ENCODE measurements around the gene ESM1. TPM values are rescaled to one million over a fixed set of nuclear protein-coding genes. Genes with fewer than 3 reads are reported as not detected.

The ESM1 gene
- total and polyA plus RNA-seq, 2 donors (not counting 3 experiments of a cell fraction or from before 2014, with no cell fraction given), result 214 to 577 TPM

DNA sequence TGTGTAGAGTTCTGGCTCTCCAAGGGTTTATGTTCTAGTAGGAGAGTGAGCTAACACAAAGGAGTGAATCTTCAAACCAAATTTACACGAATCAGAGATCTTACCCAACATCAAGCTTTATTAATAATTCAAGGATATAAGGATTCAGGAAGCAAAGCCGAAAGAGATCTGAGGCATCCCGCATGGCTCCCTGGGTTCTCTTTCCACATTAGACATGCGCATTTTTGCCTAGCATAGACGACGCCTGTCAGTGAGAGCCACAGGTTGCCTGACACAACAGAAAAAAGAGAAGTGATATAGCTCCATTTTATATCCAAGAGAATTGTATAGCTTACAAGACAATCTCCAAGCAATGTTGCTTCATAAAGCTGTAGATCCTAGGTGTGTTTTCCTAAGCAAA is 52.6 kb downstream of the ESM1 start:
- TF ChIP-seq GATA2 (IDR thresholded peaks at IDR 0.05; ENCODE audit: insufficient read depth, insufficient read length, low read depth, low read length), result no peak
- Histone ChIP-seq H2AFZ (ENCODE audit: low read depth, low read length) (no peak overlapping the region), H3K4me1 (ENCODE audit: control insufficient read depth, extremely low read depth, insufficient read depth, low read length) (peaks cover 4% of the 10 kb centered on the region), H3K79me2 (ENCODE audit: control insufficient read depth, insufficient read depth, low read length) (no peaks in the 10 kb centered on the region), H3K9me1 (replicated peaks; ENCODE audit: control insufficient read depth, extremely low read depth, insufficient read depth, low read length) (no peaks in the 10 kb centered on the region), H3K4me3 (replicated peaks in 1 of 3; ENCODE audit: insufficient read depth in 1 of 3, low read depth in 1 of 3, low read length in 3 of 3) (no peak overlapping the region), H3K36me3 (ENCODE audit: control insufficient read depth in 2 of 2, extremely low read depth in 1 of 2, insufficient read depth in 2 of 2, low read length in 2 of 2) (no peaks in the 10 kb centered on the region), H3K9ac (replicated peaks; ENCODE audit: extremely low read depth, insufficient read depth, low read length) (no peak overlapping the region), H3K4me2 (ENCODE audit: insufficient read depth, low read length) (no peak overlapping the region), H3K9me3 (replicated peaks; ENCODE audit: control insufficient read depth, insufficient read depth, low read length) (no peaks in the 10 kb centered on the region), H3K27ac (ENCODE audit: insufficient read depth, low read depth, low read length) (no peak overlapping the region), H4K20me1 (replicated peaks; ENCODE audit: control insufficient read depth, extremely low read depth, insufficient read depth, low read length) (no peaks in the 10 kb centered on the region), H3K27me3 (ENCODE audit: control insufficient read depth in 2 of 2, insufficient read depth in 2 of 2, low read length in 2 of 2) (peaks cover 20 to 24% of the 10 kb centered on the region in 2 experiments)
- DNase-seq (ENCODE audit: low read depth, low spot score) (no peak), FAIRE-seq (no peak)
- intact Hi-C loops (cut with micrococcal nuclease) (no loop called here), dilution Hi-C loops (cut with MboI; ENCODE audit: extremely low pct_ligation_motif_present, low sequenced_read_pairs) (no loop called here)
- ChIA-PET CTCF (interaction anchor here (1.4 kb wide), 2 partner anchors 12 to 26 kb away, joined by 7 to 10 read pairs; no protein-coding TSS in a partner anchor), POLR2A (no interaction called here)
- BruUV-seq (replicated peaks), result no TSS peak

DNA sequence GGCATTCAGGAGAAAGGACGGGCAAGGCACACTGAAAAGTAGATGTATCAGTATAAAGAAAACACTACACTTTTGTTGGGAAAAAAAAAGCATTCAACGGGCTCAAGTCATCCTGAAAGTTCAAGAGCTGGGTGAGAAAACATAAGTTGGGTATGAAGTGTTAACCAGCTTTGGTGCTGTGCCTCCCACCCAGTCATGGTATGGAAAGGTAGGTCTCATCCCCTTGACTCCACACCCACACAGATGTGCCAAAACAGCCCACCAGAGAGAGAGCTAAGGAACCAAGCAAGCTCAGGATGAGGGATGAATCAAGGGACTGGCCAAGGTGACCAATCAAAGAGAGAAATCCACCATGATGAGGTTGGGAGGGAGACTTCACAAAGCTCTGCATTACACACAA is 54.7 kb downstream of the ESM1 start:
- DNase-seq (ENCODE audit: low read depth, low spot score), result no peak
- no TSS peak for BruUV-seq (replicated peaks)
- FAIRE-seq, result no peak
- CTCF ChIA-PET, result interaction anchor here (1.0 to 3.3 kb wide), 5 partner anchors 14 to 29 kb away, joined by 3 to 24 read pairs (median 6); no protein-coding TSS in a partner anchor
- Histone ChIP-seq H3K9me3 (replicated peaks; ENCODE audit: control insufficient read depth, insufficient read depth, low read length) (no peaks in the 10 kb centered on the region), H3K27ac (ENCODE audit: insufficient read depth, low read depth, low read length) (no peak overlapping the region), H3K9me1 (replicated peaks; ENCODE audit: control insufficient read depth, extremely low read depth, insufficient read depth, low read length) (no peaks in the 10 kb centered on the region), H3K27me3 (ENCODE audit: control insufficient read depth in 2 of 2, insufficient read depth in 2 of 2, low read length in 2 of 2) (peaks cover 20 to 24% of the 10 kb centered on the region in 2 experiments), H3K4me1 (ENCODE audit: control insufficient read depth, extremely low read depth, insufficient read depth, low read length) (no peaks in the 10 kb centered on the region), H3K36me3 (ENCODE audit: control insufficient read depth in 2 of 2, extremely low read depth in 1 of 2, insufficient read depth in 2 of 2, low read length in 2 of 2) (no peaks in the 10 kb centered on the region), H3K9ac (replicated peaks; ENCODE audit: extremely low read depth, insufficient read depth, low read length) (no peak overlapping the region), H3K79me2 (ENCODE audit: control insufficient read depth, insufficient read depth, low read length) (no peaks in the 10 kb centered on the region), H3K4me3 (replicated peaks in 1 of 3; ENCODE audit: insufficient read depth in 1 of 3, low read depth in 1 of 3, low read length in 3 of 3) (no peak overlapping the region), H4K20me1 (replicated peaks; ENCODE audit: control insufficient read depth, extremely low read depth, insufficient read depth, low read length) (no peaks in the 10 kb centered on the region), H3K4me2 (ENCODE audit: insufficient read depth, low read length) (no peak overlapping the region), H2AFZ (ENCODE audit: low read depth, low read length) (no peak overlapping the region)
- dilution Hi-C loops (cut with MboI; ENCODE audit: extremely low pct_ligation_motif_present, low sequenced_read_pairs) (no loop called here), intact Hi-C loops (cut with micrococcal nuclease) (no loop called here)
- no peak for TF ChIP-seq MYC (IDR thresholded peaks at IDR 0.05; ENCODE audit: low read depth, low read length)
- TF ChIP-seq GATA2 (IDR thresholded peaks at IDR 0.05; ENCODE audit: insufficient read depth, insufficient read length, low read depth, low read length), result no peak
- TF ChIP-seq JUN (IDR thresholded peaks at IDR 0.05; ENCODE audit: borderline replicate concordance, insufficient read depth, insufficient read length, low read depth), result no peak
- no peak for TF ChIP-seq MAX (IDR thresholded peaks at IDR 0.05; ENCODE audit: insufficient read depth, insufficient read length)
- TF ChIP-seq FOS (IDR thresholded peaks at IDR 0.05; ENCODE audit: borderline replicate concordance, insufficient read depth, low read length), result no peak
- TF ChIP-seq EZH2 (IDR thresholded peaks at IDR 0.05; ENCODE audit: borderline replicate concordance, low read depth, low read length, severe bottlenecking), result no peak
- TF ChIP-seq CTCF (IDR thresholded peaks at IDR 0.05; ENCODE audit: extremely low read depth in 1 of 2, insufficient read depth in 1 of 2, low read depth in 1 of 2, low read length in 2 of 2), result no peak
- no peak for TF ChIP-seq POLR2AphosphoS5 (IDR thresholded peaks at IDR 0.05; ENCODE audit: insufficient read depth, low read depth, low read length)
- no peak for TF ChIP-seq POLR2A (IDR thresholded peaks at IDR 0.05; ENCODE audit: low read depth, low read length)
- POLR2A ChIA-PET, result no interaction called here
